Measurements from ENCODE around the gene RPL13. TPM values are rescaled to one million over a fixed set of nuclear protein-coding genes. Genes with fewer than 3 reads are reported as not detected.

Gene RPL13
- total and polyA plus RNA-seq, 2 of the 8 experiments (the other 6 are each of a cell fraction or from before 2014, with no cell fraction given): 2,162 to 7,384 TPM

DNA sequence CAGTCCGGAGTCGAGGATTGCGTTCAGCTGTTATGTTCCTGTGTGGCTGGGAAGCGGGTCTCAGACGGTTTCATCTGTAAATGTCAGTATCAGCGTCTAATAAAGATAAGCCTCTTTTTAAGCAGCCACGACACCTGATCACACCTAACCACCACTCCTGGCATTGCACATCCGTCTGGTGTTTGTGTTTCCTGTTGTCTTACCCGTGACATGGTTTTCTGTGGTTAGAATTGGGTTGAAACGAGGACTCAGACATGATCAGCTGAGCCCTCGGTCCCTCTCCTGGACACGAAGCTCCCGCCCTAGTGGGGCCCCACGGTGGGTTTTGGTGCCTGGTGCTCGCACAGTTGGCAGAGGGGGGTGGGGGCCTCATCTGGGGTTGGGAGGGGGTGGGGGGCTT, 33.4 kb downstream of the RPL13 start:
- no peak for FAIRE-seq
- TF ChIP-seq RNF2 (IDR thresholded peaks at IDR 0.05; ENCODE audit: borderline replicate concordance, low read depth, low read length, missing control alignments, poor library complexity, severe bottlenecking) (no peak), CBX8 (IDR thresholded peaks at IDR 0.05; ENCODE audit: borderline replicate concordance, low read depth, low read length) (no peak)

More for the DNA sequence above, 33.4 kb downstream of the RPL13 start:
- H3K9ac ChIP-seq (replicated peaks in 1 of 4; ENCODE audit: extremely low read depth in 1 of 4, low read depth in 3 of 4, low read length in 3 of 4): no peak overlapping the region
- H3K14ac ChIP-seq (ENCODE audit: insufficient read length): no peak overlapping the region
- H3K18ac ChIP-seq (ENCODE audit: extremely low read depth, low read length): no peak overlapping the region
- DNase-seq (ENCODE audit: low read depth in 1 of 2, low spot score in 2 of 2): no peak
- no peaks in the 10 kb centered on the region for H3K27me3 ChIP-seq (replicated peaks in 1 of 4; ENCODE audit: control insufficient read depth in 3 of 4, extremely low read depth in 1 of 4, insufficient read depth in 3 of 4, low read length in 3 of 4)
- peaks cover 0 to 5% of the 10 kb centered on the region in 2 experiments for H4K20me1 ChIP-seq (replicated peaks in 1 of 2; ENCODE audit: control insufficient read depth in 1 of 2, insufficient read depth in 2 of 2, low read length in 2 of 2)
- peak overlapping the region; percentile 21; the same call in 1 of the 2 replicates for H4K8ac ChIP-seq (ENCODE audit: extremely low read depth, insufficient read depth, low read length)
- no peak overlapping the region for H2AK5ac ChIP-seq (ENCODE audit: low read depth, low read length)
- H3K27ac ChIP-seq (ENCODE audit: low read depth, low read length): no peak overlapping the region
- H2AFZ ChIP-seq (ENCODE audit: low read length): no peak overlapping the region
- H2BK120ac ChIP-seq (replicated peaks; ENCODE audit: low read depth, low read length): no peak overlapping the region
- H3K23ac ChIP-seq (ENCODE audit: insufficient read length): no peak overlapping the region
- H4K91ac ChIP-seq (replicated peaks; ENCODE audit: insufficient read length, low read length): no peak overlapping the region
- no peak overlapping the region for H2BK12ac ChIP-seq (ENCODE audit: low read depth, low read length)
- H3K79me1 ChIP-seq (ENCODE audit: low read depth, low read length): no peaks in the 10 kb centered on the region
- peaks cover 0 to under 1% of the 10 kb centered on the region in 2 experiments; a peak in 1 of 4 replicates for H3K9me3 ChIP-seq (ENCODE audit: insufficient read depth in 2 of 2, low read depth in 1 of 2, low read length in 1 of 2)
- H3K4ac ChIP-seq (replicated peaks; ENCODE audit: insufficient read length, low read depth, low read length): no peak overlapping the region
- no peak overlapping the region for H3K56ac ChIP-seq (replicated peaks; ENCODE audit: insufficient read length, low read depth, low read length)
- no peaks in the 10 kb centered on the region for H3K79me2 ChIP-seq (ENCODE audit: control insufficient read depth in 1 of 2, insufficient read depth in 2 of 2, low read length in 2 of 2)
- no peak overlapping the region for H4K5ac ChIP-seq (ENCODE audit: insufficient read length, low read depth, low read length)
- H2BK5ac ChIP-seq (ENCODE audit: low read depth, low read length): no peak overlapping the region
- POLR2A ChIA-PET (ENCODE audit: partially characterized antibody): no interaction called here
- WGBS, 2 experiments (ENCODE audit: extremely low coverage in 1 of 2, insufficient coverage in 1 of 2, insufficient read length in 1 of 2, insufficient replicate concordance in 2 of 2, low coverage in 1 of 2, low lambda C conversion rate in 2 of 2, missing lambda C conversion rate in 1 of 2): 90% methylated on average over 15 of the region's 15 CpGs; no CpG with 5 or more reads in 1 of the 2 experiments
- H3K4me2 ChIP-seq (ENCODE audit: insufficient read depth in 1 of 2, low read depth in 2 of 2, low read length in 2 of 2): no peak overlapping the region
- H2BK15ac ChIP-seq (ENCODE audit: low read length): no peak overlapping the region
- H2BK20ac ChIP-seq (ENCODE audit: low read length): no peak overlapping the region
- peaks cover 0 to 5% (median 0%) of the 10 kb centered on the region in 4 experiments; a peak in 1 of 8 replicates for H3K36me3 ChIP-seq (ENCODE audit: control insufficient read depth in 2 of 4, insufficient read depth in 4 of 4, low read length in 3 of 4)
- no peaks in the 10 kb centered on the region for H3K4me1 ChIP-seq (replicated peaks in 1 of 4; ENCODE audit: control insufficient read depth in 3 of 4, insufficient read depth in 4 of 4, low read length in 3 of 4)
- CTCF ChIA-PET (ENCODE audit: partially characterized antibody): interaction anchor here (0.7 kb wide), 1 partner anchor 22 kb away, joined by 3 read pairs; no protein-coding TSS in a partner anchor
- H3K23me2 ChIP-seq (ENCODE audit: low read depth, low read length): no peaks in the 10 kb centered on the region; the same call in 1 of the 2 replicates
- no peak overlapping the region for H3K4me3 ChIP-seq (ENCODE audit: extremely low read depth in 1 of 4, insufficient read depth in 2 of 4, low read depth in 3 of 4, low read length in 4 of 4)

Data from H1 (cell line).